Measurements from ENCODE around the gene DHCR24. TPM values are rescaled to one million over a fixed set of nuclear protein-coding genes. Genes with fewer than 3 reads are reported as not detected.
"Not testable (repeated sequence)": the region's sequence is repeated elsewhere in the genome, so short reads cannot be mapped to it uniquely, and the experiment has no call there.

Gene DHCR24
- total and polyA plus RNA-seq, 2 donors (not counting 1 experiment from before 2014, with no cell fraction given), result 5.2 to 13.3 TPM

DNA sequence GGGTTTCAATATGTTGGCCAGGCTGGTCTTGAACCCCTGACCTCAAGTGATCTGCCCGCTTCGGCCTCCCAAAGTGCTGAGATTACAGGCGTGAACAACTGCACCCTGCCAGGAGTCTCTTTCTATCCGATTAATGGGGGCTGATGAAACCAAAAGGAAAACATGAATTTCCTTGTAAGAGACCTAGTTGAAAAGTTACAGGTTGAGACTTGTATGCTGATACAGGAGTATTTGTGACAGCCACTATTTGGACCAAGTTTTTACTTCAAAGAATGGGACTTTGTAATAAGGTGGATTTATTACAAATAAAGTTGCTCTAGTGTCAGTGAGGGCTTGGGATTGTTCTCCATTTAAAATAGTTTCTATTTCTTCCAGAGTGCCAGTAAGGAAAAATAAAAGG lies 49.8 kb upstream of the DHCR24 start:
- no peak overlapping the region for H3K4me3 Mint-ChIP-seq
- no peak overlapping the region for H2AFZ ChIP-seq (ENCODE audit: insufficient read depth, low read depth, low read length, poor library complexity, severe bottlenecking)
- peaks cover 5% of the 10 kb centered on the region for H3K9me3 Mint-ChIP-seq (ENCODE audit: insufficient read depth)
- TF ChIP-seq EZH2 (IDR thresholded peaks at IDR 0.05; ENCODE audit: borderline replicate concordance, insufficient read depth, low read depth, low read length, poor library complexity, severe bottlenecking), result no peak
- TF ChIP-seq, protein P1, sequence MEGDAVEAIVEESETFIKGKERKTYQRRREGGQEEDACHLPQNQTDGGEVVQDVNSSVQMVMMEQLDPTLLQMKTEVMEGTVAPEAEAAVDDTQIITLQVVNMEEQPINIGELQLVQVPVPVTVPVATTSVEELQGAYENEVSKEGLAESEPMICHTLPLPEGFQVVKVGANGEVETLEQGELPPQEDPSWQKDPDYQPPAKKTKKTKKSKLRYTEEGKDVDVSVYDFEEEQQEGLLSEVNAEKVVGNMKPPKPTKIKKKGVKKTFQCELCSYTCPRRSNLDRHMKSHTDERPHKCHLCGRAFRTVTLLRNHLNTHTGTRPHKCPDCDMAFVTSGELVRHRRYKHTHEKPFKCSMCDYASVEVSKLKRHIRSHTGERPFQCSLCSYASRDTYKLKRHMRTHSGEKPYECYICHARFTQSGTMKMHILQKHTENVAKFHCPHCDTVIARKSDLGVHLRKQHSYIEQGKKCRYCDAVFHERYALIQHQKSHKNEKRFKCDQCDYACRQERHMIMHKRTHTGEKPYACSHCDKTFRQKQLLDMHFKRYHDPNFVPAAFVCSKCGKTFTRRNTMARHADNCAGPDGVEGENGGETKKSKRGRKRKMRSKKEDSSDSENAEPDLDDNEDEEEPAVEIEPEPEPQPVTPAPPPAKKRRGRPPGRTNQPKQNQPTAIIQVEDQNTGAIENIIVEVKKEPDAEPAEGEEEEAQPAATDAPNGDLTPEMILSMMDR (IDR thresholded peaks at IDR 0.05), result no peak
- peaks cover 0 to 7% (median 0%) of the 10 kb centered on the region in 4 experiments for H3K27me3 ChIP-seq (replicated peaks in 1 of 4; ENCODE audit: control extremely low read depth in 1 of 4, control insufficient read depth in 3 of 4, insufficient read depth in 4 of 4, low read length in 3 of 4)
- no peaks in the 10 kb centered on the region for H3K4me1 Mint-ChIP-seq
- no peak overlapping the region for H3K4me3 ChIP-seq (ENCODE audit: control extremely low read depth in 1 of 5, extremely low read depth in 1 of 5, insufficient read depth in 1 of 5, low read depth in 2 of 5, low read length in 4 of 5)
- H3K27ac Mint-ChIP-seq, result no peak overlapping the region
- 92% methylated on average over 4 of the region's 4 CpGs for WGBS (ENCODE audit: insufficient coverage)
- no peak for ATAC-seq (ENCODE audit: low read depth)
- H3K4me2 ChIP-seq (replicated peaks; ENCODE audit: low read depth, low read length, poor library complexity, severe bottlenecking), result no peak overlapping the region
- POLR2A ChIA-PET, result no interaction called here
- no peaks in the 10 kb centered on the region for H4K20me1 ChIP-seq (ENCODE audit: control insufficient read depth, insufficient read depth, low read length, poor library complexity, severe bottlenecking)
- CTCF ChIA-PET, result no interaction called here
- no peak overlapping the region for H3K27ac ChIP-seq (ENCODE audit: low read length in 2 of 2)
- H3K79me2 ChIP-seq (ENCODE audit: control insufficient read depth, insufficient read depth, low read length), result no peaks in the 10 kb centered on the region
- H3K9me3 ChIP-seq (ENCODE audit: control extremely low read depth in 1 of 3, control insufficient read depth in 2 of 3, insufficient read depth in 1 of 3, low read length in 2 of 3), result no peaks in the 10 kb centered on the region
- no peak for DNase-seq
- intact Hi-C loops (cut with micrococcal nuclease), result no loop called here
- no peak overlapping the region for H3K9ac ChIP-seq (ENCODE audit: low read length)
- peaks cover 63% of the 10 kb centered on the region for H3K27me3 Mint-ChIP-seq
- H3K36me3 ChIP-seq (replicated peaks in 1 of 2; ENCODE audit: control extremely low read depth in 1 of 2, control insufficient read depth in 1 of 2, extremely low read depth in 1 of 2, insufficient read depth in 2 of 2, low read length in 1 of 2), result no peaks in the 10 kb centered on the region
- no peaks in the 10 kb centered on the region for H3K4me1 ChIP-seq (ENCODE audit: control insufficient read depth in 2 of 2, insufficient read depth in 2 of 2, low read length in 2 of 2)

GRCh38 chr1:54934869-54935268 lies 47.9 kb upstream of the DHCR24 start:
- H3K27me3 Mint-ChIP-seq, result peaks cover 64% of the 10 kb centered on the region
- Histone ChIP-seq H3K79me2 (ENCODE audit: control insufficient read depth, insufficient read depth, low read length) (no peaks in the 10 kb centered on the region), H3K4me2 (replicated peaks; ENCODE audit: low read depth, low read length, poor library complexity, severe bottlenecking) (no peak overlapping the region), H2AFZ (ENCODE audit: insufficient read depth, low read depth, low read length, poor library complexity, severe bottlenecking) (no peak overlapping the region), H3K4me3 (ENCODE audit: control extremely low read depth in 1 of 5, extremely low read depth in 1 of 5, insufficient read depth in 1 of 5, low read depth in 2 of 5, low read length in 4 of 5) (no peak overlapping the region), H3K4me1 (ENCODE audit: control insufficient read depth in 2 of 2, insufficient read depth in 2 of 2, low read length in 2 of 2) (no peaks in the 10 kb centered on the region), H3K9me3 (ENCODE audit: control extremely low read depth in 1 of 3, control insufficient read depth in 2 of 3, insufficient read depth in 1 of 3, low read length in 2 of 3) (no peaks in the 10 kb centered on the region), H3K36me3 (replicated peaks in 1 of 2; ENCODE audit: control extremely low read depth in 1 of 2, control insufficient read depth in 1 of 2, extremely low read depth in 1 of 2, insufficient read depth in 2 of 2, low read length in 1 of 2) (no peaks in the 10 kb centered on the region), H3K27ac (ENCODE audit: low read length in 2 of 2) (no peak overlapping the region), H3K27me3 (replicated peaks in 1 of 4; ENCODE audit: control extremely low read depth in 1 of 4, control insufficient read depth in 3 of 4, insufficient read depth in 4 of 4, low read length in 3 of 4) (peaks cover 0 to 7% (median 0%) of the 10 kb centered on the region in 4 experiments), H3K9ac (ENCODE audit: low read length) (no peak overlapping the region), H4K20me1 (ENCODE audit: control insufficient read depth, insufficient read depth, low read length, poor library complexity, severe bottlenecking) (no peaks in the 10 kb centered on the region)
- H3K4me1 Mint-ChIP-seq, result no peaks in the 10 kb centered on the region
- TF ChIP-seq, protein P1 (IDR thresholded peaks at IDR 0.05), result no peak
- no peak for TF ChIP-seq EZH2 (IDR thresholded peaks at IDR 0.05; ENCODE audit: borderline replicate concordance, insufficient read depth, low read depth, low read length, poor library complexity, severe bottlenecking)
- intact Hi-C loops (cut with micrococcal nuclease), result no loop called here
- POLR2A ChIA-PET, result no interaction called here
- H3K27ac Mint-ChIP-seq, result no peak overlapping the region
- H3K9me3 Mint-ChIP-seq (ENCODE audit: insufficient read depth), result peaks cover 5% of the 10 kb centered on the region
- no peak overlapping the region for H3K4me3 Mint-ChIP-seq
- CTCF ChIA-PET, result interaction anchor here (1.3 kb wide), 1 partner anchor 10 kb away, joined by 5 read pairs; no protein-coding TSS in a partner anchor
- DNase-seq, result no peak
- ATAC-seq (ENCODE audit: low read depth), result no peak

DNA sequence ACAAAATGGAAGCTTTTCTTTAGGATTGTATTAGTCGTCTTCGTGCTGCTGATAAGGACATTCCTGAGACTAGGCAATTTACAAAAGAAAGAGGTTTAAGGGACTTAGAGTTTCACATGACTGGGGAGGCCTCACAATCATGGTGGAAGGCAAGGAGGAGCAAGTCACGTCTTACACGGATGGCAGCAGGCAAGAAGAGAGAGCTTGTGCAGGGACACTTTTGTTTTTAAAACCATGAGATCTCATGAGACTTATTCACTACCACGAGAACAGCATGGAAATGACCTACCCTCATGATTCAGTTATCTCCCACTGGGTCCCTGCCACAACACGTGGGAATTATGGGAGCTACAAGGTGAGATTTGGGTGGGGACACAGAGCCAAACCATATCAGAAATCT lies 47.1 kb upstream of the DHCR24 start:
- peaks cover 56% of the 10 kb centered on the region for H3K27me3 Mint-ChIP-seq
- H3K79me2 ChIP-seq (ENCODE audit: control insufficient read depth, insufficient read depth, low read length); H3K4me3 ChIP-seq (ENCODE audit: control extremely low read depth in 1 of 5, extremely low read depth in 1 of 5, insufficient read depth in 1 of 5, low read depth in 2 of 5, low read length in 4 of 5); H3K9ac ChIP-seq (ENCODE audit: low read length); H3K9me3 ChIP-seq (ENCODE audit: control extremely low read depth in 1 of 3, control insufficient read depth in 2 of 3, insufficient read depth in 1 of 3, low read length in 2 of 3); H3K4me1 ChIP-seq (ENCODE audit: control insufficient read depth in 2 of 2, insufficient read depth in 2 of 2, low read length in 2 of 2); H3K27ac ChIP-seq (ENCODE audit: low read length in 2 of 2); H3K4me3 Mint-ChIP-seq; H4K20me1 ChIP-seq (ENCODE audit: control insufficient read depth, insufficient read depth, low read length, poor library complexity, severe bottlenecking); H3K36me3 ChIP-seq (replicated peaks in 1 of 2; ENCODE audit: control extremely low read depth in 1 of 2, control insufficient read depth in 1 of 2, extremely low read depth in 1 of 2, insufficient read depth in 2 of 2, low read length in 1 of 2); DNase-seq; H3K27ac Mint-ChIP-seq; H3K4me2 ChIP-seq (replicated peaks; ENCODE audit: low read depth, low read length, poor library complexity, severe bottlenecking); POLR2A ChIA-PET; ATAC-seq (ENCODE audit: low read depth); H3K27me3 ChIP-seq (replicated peaks in 1 of 4; ENCODE audit: control extremely low read depth in 1 of 4, control insufficient read depth in 3 of 4, insufficient read depth in 4 of 4, low read length in 3 of 4); H3K4me1 Mint-ChIP-seq; H2AFZ ChIP-seq (ENCODE audit: insufficient read depth, low read depth, low read length, poor library complexity, severe bottlenecking); intact Hi-C loops (cut with micrococcal nuclease); H3K9me3 Mint-ChIP-seq (ENCODE audit: insufficient read depth): not testable (repeated sequence)
- WGBS (ENCODE audit: insufficient coverage), result 100% methylated on average over 2 of the region's 6 CpGs
- CTCF ChIA-PET, result interaction anchor here (1.0 to 1.3 kb wide), 2 partner anchors 11 to 12 kb away, joined by 3 to 5 read pairs; no protein-coding TSS in a partner anchor
